Transverse colon (tissue), 4 donors: ENCODE data around the gene FXYD6.

Experiments used
- EP300 ChIP-seq: sonication (generic); formaldehyde crosslinking; IDR thresholded peaks from one replicate; pipeline ENCODE4 v1.6.1; 2017; ENCODE audit warnings: antibody characterized with exemption, low read depth
- POLR2A ChIP-seq: fragments of 450-650 bp; IDR thresholded peaks from one replicate; pipeline ENCODE4 v1.6.1; 2016; ENCODE audit warnings: antibody characterized with exemption, mild to moderate bottlenecking, moderate library complexity
- POLR2AphosphoS5 ChIP-seq, 3 donors: sonication (generic); formaldehyde crosslinking; IDR thresholded peaks; one replicate each; pipeline ENCODE4 v1.6.1; 2016; ENCODE audit warnings: antibody characterized with exemption in 3 of 3
- TF ChIP-seq, protein P1 (sequence below), 5 experiments: fragments of 200-600 bp in 3 of 5; fragments of 450-650 bp in 2 of 5; sonication (generic) in 3 of 5; IDR thresholded peaks; 1 replicate in 2 of 5; 2 replicates in 3 of 5; pipeline ENCODE4 v1.5.1; 2016 to 2017; ENCODE audit warnings: antibody characterized with exemption in 5 of 5, inconsistent platforms in 3 of 5, mild to moderate bottlenecking in 2 of 5, moderate library complexity in 1 of 5

DNA sequence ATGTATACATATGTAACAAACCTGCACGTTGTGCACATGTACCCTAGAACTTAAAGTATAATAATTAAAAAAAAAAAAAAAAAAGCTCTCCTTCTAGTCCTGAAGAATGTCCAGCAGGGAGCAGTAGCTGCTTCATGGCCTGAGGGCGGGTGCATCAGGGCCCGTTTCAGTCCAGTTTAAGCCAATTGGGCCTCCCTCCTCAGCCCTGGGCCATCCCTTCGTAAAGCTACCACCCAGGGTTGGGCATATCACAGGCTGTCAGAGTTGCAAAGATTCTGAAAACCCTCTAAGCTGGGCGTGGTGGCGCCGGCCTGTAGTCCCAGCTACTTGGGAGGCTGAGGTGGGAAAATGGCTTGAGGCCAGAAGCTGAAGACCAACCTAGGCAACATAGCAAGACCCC, 47.3 kb upstream of the FXYD6 start:
- TF ChIP-seq, protein P1, sequence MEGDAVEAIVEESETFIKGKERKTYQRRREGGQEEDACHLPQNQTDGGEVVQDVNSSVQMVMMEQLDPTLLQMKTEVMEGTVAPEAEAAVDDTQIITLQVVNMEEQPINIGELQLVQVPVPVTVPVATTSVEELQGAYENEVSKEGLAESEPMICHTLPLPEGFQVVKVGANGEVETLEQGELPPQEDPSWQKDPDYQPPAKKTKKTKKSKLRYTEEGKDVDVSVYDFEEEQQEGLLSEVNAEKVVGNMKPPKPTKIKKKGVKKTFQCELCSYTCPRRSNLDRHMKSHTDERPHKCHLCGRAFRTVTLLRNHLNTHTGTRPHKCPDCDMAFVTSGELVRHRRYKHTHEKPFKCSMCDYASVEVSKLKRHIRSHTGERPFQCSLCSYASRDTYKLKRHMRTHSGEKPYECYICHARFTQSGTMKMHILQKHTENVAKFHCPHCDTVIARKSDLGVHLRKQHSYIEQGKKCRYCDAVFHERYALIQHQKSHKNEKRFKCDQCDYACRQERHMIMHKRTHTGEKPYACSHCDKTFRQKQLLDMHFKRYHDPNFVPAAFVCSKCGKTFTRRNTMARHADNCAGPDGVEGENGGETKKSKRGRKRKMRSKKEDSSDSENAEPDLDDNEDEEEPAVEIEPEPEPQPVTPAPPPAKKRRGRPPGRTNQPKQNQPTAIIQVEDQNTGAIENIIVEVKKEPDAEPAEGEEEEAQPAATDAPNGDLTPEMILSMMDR (IDR thresholded peaks at IDR 0.05): no peak
- TF ChIP-seq POLR2A (no peak), POLR2AphosphoS5 (IDR thresholded peaks at IDR 0.05) (no peak), EP300 (no peak)
